Liver (tissue), 9 donors: Measurements from ENCODE around the gene LCORL. TPM values are rescaled to one million over a fixed set of nuclear protein-coding genes. Genes with fewer than 3 reads are reported as not detected.

Experiments used
- DNase-seq: peaks from one replicate; pipeline ENCODE4 v3.0.0-alpha.2; 2017; ENCODE audit warnings: low spot score
- H3K27ac ChIP-seq, 2 donors: one replicate each; pipeline ENCODE4 v1.7.0; 2013; ENCODE audit warnings: inconsistent platforms in 2 of 2, low read length in 2 of 2, control low read depth in 1 of 2, low read depth in 1 of 2, mild to moderate bottlenecking in 1 of 2
- H3K27me3 ChIP-seq, 4 donors: one replicate each; pipeline versions ENCODE4 v1.6.1 to v1.7.0; 2013; ENCODE audit warnings: low read length in 3 of 4, inconsistent platforms in 1 of 4, mild to moderate bottlenecking in 1 of 4, moderate library complexity in 1 of 4; ENCODE audit not compliant: control insufficient read depth in 4 of 4, insufficient read depth in 4 of 4
- H3K36me3 ChIP-seq, 4 donors: one replicate each; pipeline versions ENCODE4 v1.6.1 to v1.7.0; 2013; ENCODE audit warnings: low read length in 3 of 4, mild to moderate bottlenecking in 3 of 4, low read depth in 1 of 4, moderate library complexity in 1 of 4; ENCODE audit not compliant: control insufficient read depth in 4 of 4, insufficient read depth in 3 of 4
- H3K4me1 ChIP-seq, 4 donors: one replicate each; pipeline versions ENCODE4 v1.6.1 to v1.7.0; 2013; ENCODE audit warnings: low read length in 3 of 4, mild to moderate bottlenecking in 3 of 4, moderate library complexity in 1 of 4; ENCODE audit not compliant: control insufficient read depth in 4 of 4, insufficient read depth in 4 of 4
- H3K4me3 ChIP-seq, 3 donors: one replicate each; pipeline versions ENCODE4 v1.6.1 to v1.7.0; 2013; ENCODE audit warnings: low read length in 3 of 3, control low read depth in 1 of 3, low read depth in 1 of 3, mild to moderate bottlenecking in 1 of 3
- H3K9ac ChIP-seq, 2 donors: one replicate each; pipeline ENCODE4 v1.7.0; 2013; ENCODE audit warnings: low read length in 2 of 2, mild to moderate bottlenecking in 2 of 2, moderate library complexity in 2 of 2, control low read depth in 1 of 2, low read depth in 1 of 2
- H3K9me3 ChIP-seq, 4 donors: one replicate each; pipeline versions ENCODE4 v1.6.1 to v1.7.0; 2013; ENCODE audit warnings: low read length in 3 of 4; ENCODE audit not compliant: control insufficient read depth in 4 of 4
- CTCF ChIP-seq: fragments of 150-350 bp; IDR thresholded peaks from 2 replicates; pipeline ENCODE4 v1.5.1; 2017; ENCODE audit warnings: improper control_type of control experiment, low read depth, low read length; ENCODE audit not compliant: missing input control
- EGR1 ChIP-seq, 2 donors: IDR thresholded peaks; 2 replicates each; pipeline ENCODE4 v1.6.1; 2016 to 2018; ENCODE audit warnings: antibody characterized with exemption in 2 of 2, low read depth in 2 of 2
- FOXA1 ChIP-seq: IDR thresholded peaks from 2 replicates; pipeline ENCODE4 v1.6.1; 2016; ENCODE audit warnings: antibody characterized with exemption
- FOXA2 ChIP-seq: IDR thresholded peaks from 2 replicates; pipeline ENCODE4 v1.6.1; 2016; ENCODE audit warnings: antibody characterized with exemption
- GABPA ChIP-seq, 2 donors: IDR thresholded peaks in 1 of 2; conservative IDR thresholded peaks in 1 of 2; 2 replicates each; pipeline ENCODE4 v1.6.1; 2016; ENCODE audit warnings: antibody characterized with exemption in 2 of 2, mild to moderate bottlenecking in 1 of 2, moderate library complexity in 1 of 2
- HNF4A ChIP-seq, 2 donors: conservative IDR thresholded peaks; 2 replicates each; pipeline ENCODE4 v1.6.1; 2016; ENCODE audit warnings: antibody characterized with exemption in 2 of 2, mild to moderate bottlenecking in 2 of 2
- MAX ChIP-seq: IDR thresholded peaks from 2 replicates; pipeline ENCODE4 v1.6.1; 2016; ENCODE audit warnings: antibody characterized with exemption
- NR2F2 ChIP-seq: IDR thresholded peaks from 2 replicates; pipeline ENCODE4 v1.6.1; 2016; ENCODE audit warnings: antibody characterized with exemption
- RAD21 ChIP-seq, 2 donors: IDR thresholded peaks; 2 replicates each; pipeline ENCODE4 v1.6.1; 2016; ENCODE audit warnings: antibody characterized with exemption in 2 of 2, mild to moderate bottlenecking in 2 of 2
- REST ChIP-seq: IDR thresholded peaks from 2 replicates; pipeline ENCODE4 v1.6.1; 2016; ENCODE audit warnings: antibody characterized with exemption, mild to moderate bottlenecking
- RXRA ChIP-seq, 2 donors: IDR thresholded peaks; 2 replicates each; pipeline ENCODE4 v1.6.1; 2017 to 2018; ENCODE audit warnings: antibody characterized with exemption in 2 of 2, mild to moderate bottlenecking in 1 of 2
- SP1 ChIP-seq: IDR thresholded peaks from 2 replicates; pipeline ENCODE4 v1.6.1; 2018; ENCODE audit warnings: antibody characterized with exemption, mild to moderate bottlenecking
- TAF1 ChIP-seq: conservative IDR thresholded peaks from 2 replicates; pipeline ENCODE4 v1.6.1; 2016; ENCODE audit warnings: antibody characterized with exemption, mild to moderate bottlenecking
- WGBS: extraction: QIAGEN DNeasy Blood & Tissue Kit; methylation state at CpG from one replicate; pipeline ENCODE4 v1.1.7; 2013; 5-methylcytosine and 5-hydroxymethylcytosine counted together
- polyA plus RNA-seq, 2 donors: library from polyadenylated mRNA; stranded (reverse) in 1 of 2; unstranded in 1 of 2; fragments of 200-250 nt in 1 of 2; fragments of >200 nt in 1 of 2; fragmentation: Nextera tagmentation in 1 of 2; extraction: Ambion mirVana in 1 of 2; gene quantifications; one replicate each; pipeline versions ENCODE4 v1.2.1 to v1.2.3, GENCODE V29; 2013 to 2015
- total RNA-seq, 2 donors: library from RNA; depleted of rRNA; stranded (reverse); fragments of >200 nt; gene quantifications; one replicate each; pipeline ENCODE4 v1.2.3, GENCODE V29; 2014
- TF ChIP-seq, protein P1 (sequence below): IDR thresholded peaks from 2 replicates; pipeline ENCODE4 v1.6.1; 2016; ENCODE audit warnings: antibody characterized with exemption
- donor health status: healthy.
- donor health status: healthy.
- donor health status: healthy.
- donor health status: healthy.
- donor health status: healthy.

The LCORL gene
- total and polyA plus RNA-seq, 4 donors = 2.1 to 12.0 (median 6.5) TPM

GRCh38 chr4:17911608-17912007 is 109.9 kb downstream of the LCORL start:
- DNase-seq = no peak
- Histone ChIP-seq H3K4me1 (no peaks in the 10 kb centered on the region), H3K27me3 (no peaks in the 10 kb centered on the region), H3K9ac (no peak overlapping the region), H3K36me3 (no peaks in the 10 kb centered on the region), H3K9me3 (no peaks in the 10 kb centered on the region), H3K4me3 (no peak overlapping the region), H3K27ac (no peak overlapping the region)
- WGBS = 96% methylated on average over 11 of the region's 11 CpGs
- no peak for TF ChIP-seq HNF4A (conservative IDR thresholded peaks at IDR 0.05)
- no peak for TF ChIP-seq RXRA (IDR thresholded peaks at IDR 0.05)
- TF ChIP-seq NR2F2 = no peak
- TF ChIP-seq REST = no peak
- TF ChIP-seq MAX = no peak
- no peak for TF ChIP-seq FOXA2
- TF ChIP-seq CTCF = no peak
- TF ChIP-seq GABPA (IDR thresholded peaks at IDR 0.05 in 1 of 2, conservative IDR thresholded peaks at IDR 0.05 in 1 of 2) = no peak
- TF ChIP-seq RAD21 (IDR thresholded peaks at IDR 0.05) = no peak
- TF ChIP-seq TAF1 = no peak
- TF ChIP-seq EGR1 (IDR thresholded peaks at IDR 0.05; ENCODE audit: low read depth in 2 of 2) = no peak
- no peak for TF ChIP-seq FOXA1

- no peak for TF ChIP-seq GABPA (IDR thresholded peaks at IDR 0.05 in 1 of 2, conservative IDR thresholded peaks at IDR 0.05 in 1 of 2)
- no peak for TF ChIP-seq FOXA2
- TF ChIP-seq, protein P1, sequence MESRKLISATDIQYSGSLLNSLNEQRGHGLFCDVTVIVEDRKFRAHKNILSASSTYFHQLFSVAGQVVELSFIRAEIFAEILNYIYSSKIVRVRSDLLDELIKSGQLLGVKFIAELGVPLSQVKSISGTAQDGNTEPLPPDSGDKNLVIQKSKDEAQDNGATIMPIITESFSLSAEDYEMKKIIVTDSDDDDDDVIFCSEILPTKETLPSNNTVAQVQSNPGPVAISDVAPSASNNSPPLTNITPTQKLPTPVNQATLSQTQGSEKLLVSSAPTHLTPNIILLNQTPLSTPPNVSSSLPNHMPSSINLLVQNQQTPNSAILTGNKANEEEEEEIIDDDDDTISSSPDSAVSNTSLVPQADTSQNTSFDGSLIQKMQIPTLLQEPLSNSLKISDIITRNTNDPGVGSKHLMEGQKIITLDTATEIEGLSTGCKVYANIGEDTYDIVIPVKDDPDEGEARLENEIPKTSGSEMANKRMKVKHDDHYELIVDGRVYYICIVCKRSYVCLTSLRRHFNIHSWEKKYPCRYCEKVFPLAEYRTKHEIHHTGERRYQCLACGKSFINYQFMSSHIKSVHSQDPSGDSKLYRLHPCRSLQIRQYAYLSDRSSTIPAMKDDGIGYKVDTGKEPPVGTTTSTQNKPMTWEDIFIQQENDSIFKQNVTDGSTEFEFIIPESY = no peak
- no peak for TF ChIP-seq SP1
These were observed 123.0 kb downstream of the LCORL start for GRCh38 chr4:17898553-17899055.

More at GRCh38 chr4:17898553-17899055, 123.0 kb downstream of the LCORL start:
- Histone ChIP-seq H3K4me1 (no peaks in the 10 kb centered on the region), H3K27ac (no peak overlapping the region), H3K9me3 (no peaks in the 10 kb centered on the region), H3K9ac (no peak overlapping the region), H3K4me3 (no peak overlapping the region), H3K36me3 (no peaks in the 10 kb centered on the region), H3K27me3 (no peaks in the 10 kb centered on the region)
- DNase-seq = no peak
- 80% methylated on average over 2 of the region's 2 CpGs for WGBS
